Ishikawa (cell line): ENCODE data around the gene MAP3K20.

Source experiments
- CEBPB ChIP-seq: IDR thresholded peaks from 2 replicates; pipeline ENCODE4 v1.6.1; 2012
- CREB1 ChIP-seq: IDR thresholded peaks from 2 replicates; pipeline ENCODE4 v1.6.1; 2012; ENCODE audit warnings: low read depth
- EP300 ChIP-seq: IDR thresholded peaks from 2 replicates; pipeline ENCODE4 v1.6.1; 2012; ENCODE audit warnings: borderline replicate concordance
- FOXM1 ChIP-seq: IDR thresholded peaks from 2 replicates; pipeline ENCODE4 v1.6.1; 2012; ENCODE audit warnings: low read depth, borderline replicate concordance
- NFIC ChIP-seq: IDR thresholded peaks from 2 replicates; pipeline ENCODE4 v1.6.1; 2012
- RAD21 ChIP-seq: IDR thresholded peaks from 2 replicates; pipeline ENCODE4 v1.6.1; 2012; ENCODE audit warnings: low read depth
- TAF1 ChIP-seq: IDR thresholded peaks from 2 replicates; pipeline ENCODE4 v1.6.1; 2012; ENCODE audit warnings: low read depth, mild to moderate bottlenecking
- TEAD4 ChIP-seq: IDR thresholded peaks from 2 replicates; pipeline ENCODE4 v1.6.1; 2012
- YY1 ChIP-seq: IDR thresholded peaks from 2 replicates; pipeline ENCODE4 v1.6.1; 2012; ENCODE audit warnings: low read depth
- TF ChIP-seq, protein P1 (sequence below): IDR thresholded peaks from 2 replicates; pipeline ENCODE4 v1.6.1; 2012; ENCODE audit warnings: low read depth, mild to moderate bottlenecking
- TF ChIP-seq, protein P2 (sequence below): IDR thresholded peaks from 2 replicates; pipeline ENCODE4 v1.6.1; 2012

DNA sequence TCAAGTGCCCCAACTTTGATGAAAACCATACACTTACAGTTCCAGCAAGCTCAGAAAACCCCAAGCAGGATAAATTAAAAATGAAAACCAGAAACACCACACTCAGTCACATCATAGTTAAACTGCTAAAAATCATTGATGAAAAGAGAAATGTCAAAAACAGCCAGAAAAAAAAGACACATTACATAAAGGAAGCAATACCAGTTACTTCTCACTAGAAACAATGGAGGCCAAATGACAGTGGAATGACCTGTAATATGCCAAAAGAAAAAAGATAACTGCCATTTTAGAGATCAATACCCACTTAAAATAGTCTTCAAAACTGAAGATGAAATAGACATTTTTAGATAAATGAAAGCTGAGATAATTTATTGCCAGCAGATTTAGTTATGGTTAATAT is 66.0 kb downstream of the MAP3K20 start:
- TF ChIP-seq FOXM1 (no peak), YY1 (no peak), TAF1 (no peak), CEBPB (no peak), TEAD4 (no peak), EP300 (no peak), RAD21 (no peak), NFIC (no peak), CREB1 (no peak)
- TF ChIP-seq, protein P1, sequence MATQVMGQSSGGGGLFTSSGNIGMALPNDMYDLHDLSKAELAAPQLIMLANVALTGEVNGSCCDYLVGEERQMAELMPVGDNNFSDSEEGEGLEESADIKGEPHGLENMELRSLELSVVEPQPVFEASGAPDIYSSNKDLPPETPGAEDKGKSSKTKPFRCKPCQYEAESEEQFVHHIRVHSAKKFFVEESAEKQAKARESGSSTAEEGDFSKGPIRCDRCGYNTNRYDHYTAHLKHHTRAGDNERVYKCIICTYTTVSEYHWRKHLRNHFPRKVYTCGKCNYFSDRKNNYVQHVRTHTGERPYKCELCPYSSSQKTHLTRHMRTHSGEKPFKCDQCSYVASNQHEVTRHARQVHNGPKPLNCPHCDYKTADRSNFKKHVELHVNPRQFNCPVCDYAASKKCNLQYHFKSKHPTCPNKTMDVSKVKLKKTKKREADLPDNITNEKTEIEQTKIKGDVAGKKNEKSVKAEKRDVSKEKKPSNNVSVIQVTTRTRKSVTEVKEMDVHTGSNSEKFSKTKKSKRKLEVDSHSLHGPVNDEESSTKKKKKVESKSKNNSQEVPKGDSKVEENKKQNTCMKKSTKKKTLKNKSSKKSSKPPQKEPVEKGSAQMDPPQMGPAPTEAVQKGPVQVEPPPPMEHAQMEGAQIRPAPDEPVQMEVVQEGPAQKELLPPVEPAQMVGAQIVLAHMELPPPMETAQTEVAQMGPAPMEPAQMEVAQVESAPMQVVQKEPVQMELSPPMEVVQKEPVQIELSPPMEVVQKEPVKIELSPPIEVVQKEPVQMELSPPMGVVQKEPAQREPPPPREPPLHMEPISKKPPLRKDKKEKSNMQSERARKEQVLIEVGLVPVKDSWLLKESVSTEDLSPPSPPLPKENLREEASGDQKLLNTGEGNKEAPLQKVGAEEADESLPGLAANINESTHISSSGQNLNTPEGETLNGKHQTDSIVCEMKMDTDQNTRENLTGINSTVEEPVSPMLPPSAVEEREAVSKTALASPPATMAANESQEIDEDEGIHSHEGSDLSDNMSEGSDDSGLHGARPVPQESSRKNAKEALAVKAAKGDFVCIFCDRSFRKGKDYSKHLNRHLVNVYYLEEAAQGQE, result no peak
- TF ChIP-seq, protein P2, sequence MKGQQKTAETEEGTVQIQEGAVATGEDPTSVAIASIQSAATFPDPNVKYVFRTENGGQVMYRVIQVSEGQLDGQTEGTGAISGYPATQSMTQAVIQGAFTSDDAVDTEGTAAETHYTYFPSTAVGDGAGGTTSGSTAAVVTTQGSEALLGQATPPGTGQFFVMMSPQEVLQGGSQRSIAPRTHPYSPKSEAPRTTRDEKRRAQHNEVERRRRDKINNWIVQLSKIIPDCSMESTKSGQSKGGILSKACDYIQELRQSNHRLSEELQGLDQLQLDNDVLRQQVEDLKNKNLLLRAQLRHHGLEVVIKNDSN, result no peak
